NCI-H1048 (cell line): Measurements from ENCODE around the gene HEXD.

Source experiments
- DNase-seq: peaks from one replicate; lab custom pipeline; 2025; lab: John Stamatoyannopoulos, UW

HEXD gene

DNA sequence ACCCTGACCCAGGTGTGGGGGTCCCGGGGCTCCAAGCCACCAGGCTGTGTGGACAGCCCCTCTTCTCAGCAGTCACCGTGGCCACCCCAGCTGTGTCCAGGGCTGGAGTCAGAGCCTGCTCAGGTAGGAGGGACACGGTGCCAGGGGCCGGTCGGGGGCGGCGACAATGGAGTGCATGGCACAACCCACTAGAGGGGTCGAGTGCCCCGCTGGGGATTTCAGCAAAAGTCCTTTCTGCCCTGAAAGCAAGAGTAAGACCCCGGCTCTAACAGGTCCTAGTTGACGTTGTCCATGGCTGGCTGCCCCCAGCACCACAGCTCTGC, 35.3 kb upstream of the HEXD start:
- DNase-seq: no peak

GRCh38 chr17:82383411-82383810, 34.7 kb upstream of the HEXD start:
- DNase-seq: no peak

DNA sequence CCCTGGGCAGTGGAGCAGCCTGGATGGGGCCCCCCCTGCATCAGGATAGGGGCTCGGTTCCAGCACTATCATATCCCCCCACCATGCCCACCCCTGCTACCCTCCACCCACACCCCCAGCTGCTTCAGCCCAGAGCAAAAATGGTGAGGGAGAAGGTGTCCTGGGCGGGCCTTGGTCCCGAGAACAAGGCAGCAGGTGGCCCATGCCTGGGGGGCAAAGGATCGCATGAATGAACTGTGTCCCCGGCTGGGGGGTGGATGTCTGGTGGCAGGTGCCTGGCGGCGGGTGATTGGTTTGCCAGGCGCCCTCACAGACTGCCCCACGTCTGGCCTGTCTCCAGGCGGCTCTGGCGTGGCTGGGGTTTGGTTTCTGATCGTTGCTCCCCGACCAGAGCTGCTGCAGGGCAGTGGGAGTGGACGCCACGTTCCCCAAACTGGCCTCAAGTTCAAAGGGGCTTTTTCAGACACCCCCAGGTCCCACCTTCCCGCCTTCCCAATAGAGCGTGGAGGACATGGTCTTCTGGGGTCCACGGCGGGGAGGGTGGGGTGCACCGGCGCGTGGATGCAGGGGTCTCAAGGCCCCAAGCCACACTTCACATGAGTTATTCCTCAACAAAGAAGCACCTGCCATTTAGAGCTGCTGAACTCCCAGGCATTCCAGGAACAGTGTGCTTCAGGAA, 34.0 kb upstream of the HEXD start:
- DNase-seq: no peak

DNA sequence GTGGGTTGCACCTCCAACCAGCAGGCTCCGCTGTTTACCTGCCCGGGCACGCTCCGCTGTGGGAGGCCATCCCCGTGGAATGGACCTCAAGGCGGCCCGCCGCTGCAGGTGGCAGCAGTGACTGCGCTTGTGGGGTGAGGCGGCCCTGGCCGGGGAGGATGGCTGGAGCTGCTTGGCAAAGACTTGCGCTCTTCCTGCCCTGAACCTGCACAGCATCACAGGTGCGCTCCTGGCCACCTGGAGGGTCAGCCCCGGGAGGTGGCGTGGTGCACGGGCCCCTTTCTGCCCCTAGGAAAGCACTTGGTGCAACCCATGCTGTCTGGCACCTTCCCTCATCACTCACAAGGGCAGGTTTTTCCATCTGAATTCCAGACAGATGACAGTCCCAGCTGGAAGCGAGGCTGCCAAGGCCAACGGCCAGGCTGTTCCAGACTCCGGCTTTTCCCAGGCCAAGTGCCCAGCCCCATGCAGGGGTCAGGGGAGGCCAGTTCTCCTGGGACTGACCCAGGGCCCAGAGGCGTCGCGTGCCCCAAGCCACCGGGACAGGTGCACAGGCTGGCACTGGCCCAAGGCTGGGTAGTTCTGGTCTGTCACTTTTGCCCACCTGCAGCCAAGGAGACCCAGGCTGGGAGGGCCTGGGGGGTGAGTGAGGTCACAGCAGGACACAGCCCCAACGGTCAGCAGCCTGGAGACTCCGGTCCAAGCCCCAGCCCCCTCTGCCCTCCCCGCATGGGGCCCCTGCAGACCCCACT, 33.2 kb upstream of the HEXD start:
- DNase-seq: no peak

GRCh38 chr17:82385559-82386254, 32.4 kb upstream of the HEXD start:
- no peak for DNase-seq

DNA sequence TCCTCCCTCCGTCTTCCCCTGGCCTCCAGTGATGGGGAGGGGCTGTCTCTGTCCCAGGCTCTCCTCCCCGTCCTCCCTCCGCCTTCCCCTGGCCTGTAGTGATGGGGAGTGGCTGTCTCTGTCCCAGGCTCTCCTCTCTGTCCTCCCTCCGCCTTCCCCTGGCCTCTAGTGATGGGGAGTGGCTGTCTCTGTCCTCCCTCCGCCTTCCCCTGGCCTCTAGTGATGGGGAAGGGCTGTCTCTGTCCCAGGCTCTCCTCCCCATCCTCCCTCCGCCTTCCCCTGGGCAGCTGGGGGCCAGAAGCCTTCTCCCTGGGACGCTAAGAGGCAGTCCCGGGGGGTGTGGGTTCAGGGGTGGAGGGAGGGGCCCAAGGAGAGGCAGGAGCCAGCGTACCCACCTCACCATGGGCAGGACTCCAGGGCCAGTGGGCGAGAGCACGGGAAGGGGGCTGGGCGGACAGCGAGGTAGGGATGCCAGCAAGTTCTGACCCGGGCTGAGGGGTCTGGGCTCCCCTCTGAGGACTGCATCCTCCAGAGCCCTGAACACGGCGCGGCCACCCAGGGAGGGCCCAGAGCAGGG, 31.8 kb upstream of the HEXD start:
- DNase-seq: no peak

- DNase-seq: no peak
Observed at GRCh38 chr17:82386881-82387704, 31.1 kb upstream of the HEXD start.

DNA sequence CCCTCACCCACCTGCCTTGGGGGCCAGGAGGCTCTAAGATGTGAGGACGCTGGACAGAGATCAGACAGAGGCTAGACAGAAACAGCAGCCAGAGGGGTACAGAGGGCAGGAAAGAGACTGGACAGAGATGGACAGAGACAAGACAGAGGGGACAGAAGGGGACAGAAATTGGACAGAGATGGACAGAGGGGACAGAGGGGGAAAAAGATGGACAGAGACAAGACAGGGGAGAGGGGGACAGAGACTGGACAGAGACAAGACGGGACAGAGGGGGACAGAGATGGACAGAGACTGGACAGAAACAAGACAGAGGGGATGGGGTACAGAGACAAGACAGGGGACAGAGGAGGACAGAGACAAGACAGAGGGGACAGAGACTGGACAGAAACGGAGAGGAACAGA, 30.4 kb upstream of the HEXD start:
- DNase-seq: no peak

GRCh38 chr17:82388223-82388921, 29.8 kb upstream of the HEXD start:
- no peak for DNase-seq

DNA sequence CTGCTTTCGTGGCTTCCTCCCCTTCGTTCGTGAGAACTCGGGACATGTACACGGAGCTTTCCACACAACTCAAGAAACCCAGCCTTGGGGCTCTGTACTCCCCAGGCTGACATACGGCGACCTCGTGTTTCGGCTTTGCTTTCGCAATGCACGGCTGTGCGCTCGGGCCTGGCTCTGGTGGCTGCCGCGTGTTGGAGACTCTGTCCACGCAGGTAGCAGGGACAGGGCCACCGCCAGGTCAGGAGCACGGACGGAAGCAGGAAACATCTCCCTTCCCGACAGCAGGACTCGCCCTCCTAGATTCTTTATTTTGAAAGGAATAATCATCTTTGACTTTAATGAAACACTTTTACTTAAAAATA, 29.2 kb upstream of the HEXD start:
- DNase-seq: no peak

GRCh38 chr17:82389379-82389778, 28.8 kb upstream of the HEXD start:
- DNase-seq: no peak

- DNase-seq: no peak
Observed at GRCh38 chr17:82390015-82390859, 27.9 kb upstream of the HEXD start.

- no peak for DNase-seq
Observed at GRCh38 chr17:82390860-82391435, 27.2 kb upstream of the HEXD start.

DNA sequence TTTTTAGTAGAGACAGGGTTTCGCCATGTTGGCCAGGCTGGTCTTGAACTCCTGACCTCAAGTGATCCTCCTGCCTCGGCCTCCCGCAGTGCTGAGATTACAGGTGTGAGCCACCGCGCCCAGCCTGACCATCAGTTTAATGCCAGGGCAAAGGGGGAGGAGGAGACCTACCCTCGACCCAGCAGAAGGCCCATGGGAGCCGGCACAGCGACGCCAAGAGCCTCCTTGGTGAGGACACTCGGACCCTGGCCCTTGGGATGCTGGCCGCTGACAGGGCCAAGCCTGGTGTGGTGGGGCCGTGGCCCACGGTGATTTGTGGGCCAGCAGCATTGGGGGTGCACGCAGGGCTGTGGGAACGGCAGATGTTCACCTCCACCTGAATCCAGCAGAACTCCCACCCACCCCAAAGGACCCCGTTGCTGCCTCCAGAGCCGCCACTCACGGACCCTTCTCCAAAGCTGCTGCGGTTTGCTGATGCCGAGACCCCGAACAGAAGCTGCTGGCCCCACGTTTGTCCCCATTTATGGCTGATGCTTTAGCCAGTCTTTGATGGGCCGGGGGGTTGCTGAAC, 26.6 kb upstream of the HEXD start:
- DNase-seq: no peak

DNA sequence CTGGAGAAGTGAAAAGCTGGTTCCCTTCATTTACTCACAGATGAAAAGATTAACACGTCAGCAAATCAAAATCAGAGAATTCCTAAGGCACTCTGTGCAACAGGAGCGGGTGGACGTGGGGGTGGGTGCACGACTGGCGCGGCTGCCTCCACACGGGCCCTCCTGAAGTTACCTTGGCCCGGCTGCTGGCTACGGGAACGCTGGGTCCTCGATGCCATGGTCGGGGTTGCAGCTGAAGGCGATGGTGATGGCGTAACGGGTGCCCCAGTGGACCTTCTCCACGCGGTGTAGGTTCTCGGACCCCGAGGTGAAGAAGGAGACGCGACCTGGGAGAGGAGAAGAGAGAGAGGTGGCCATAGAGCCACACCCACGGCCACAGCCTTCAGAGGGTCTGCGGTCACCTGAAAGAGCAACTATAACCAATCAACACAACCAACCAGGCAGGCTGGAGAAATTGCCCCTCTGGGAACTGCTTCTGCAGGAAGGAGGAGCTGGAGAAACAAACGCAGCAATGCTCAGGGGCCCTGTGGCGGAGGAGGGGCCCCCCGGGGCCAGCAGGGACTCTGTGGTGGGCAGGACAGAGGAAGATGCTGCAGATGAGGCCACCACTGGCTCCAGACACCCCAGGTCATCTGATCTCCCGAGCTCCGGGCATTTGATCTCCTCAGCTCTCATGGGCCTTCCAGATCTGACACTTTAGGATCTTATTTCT, 25.8 kb upstream of the HEXD start:
- DNase-seq: no peak

GRCh38 chr17:82392941-82393340, 25.2 kb upstream of the HEXD start:
- no peak for DNase-seq

DNA sequence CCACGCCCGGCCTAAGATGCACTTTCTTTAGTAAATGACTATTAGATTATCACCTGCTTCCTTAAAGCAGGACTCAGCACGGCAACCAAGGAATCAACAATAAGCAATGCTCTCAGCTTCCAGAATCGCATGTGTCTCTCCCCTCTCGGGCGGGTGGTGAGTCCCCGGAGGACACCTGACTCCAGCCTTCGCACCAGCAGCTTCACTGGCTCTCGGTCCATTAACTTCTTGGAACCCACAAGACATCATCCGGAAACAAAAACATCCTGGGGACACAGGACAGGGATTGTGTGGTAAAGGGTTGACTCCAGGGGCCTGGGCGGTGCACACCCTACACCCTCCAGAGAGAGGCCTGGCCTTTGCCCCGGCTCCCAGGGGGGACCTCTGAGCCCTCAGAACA, 23.9 kb upstream of the HEXD start:
- DNase-seq: no peak

DNA sequence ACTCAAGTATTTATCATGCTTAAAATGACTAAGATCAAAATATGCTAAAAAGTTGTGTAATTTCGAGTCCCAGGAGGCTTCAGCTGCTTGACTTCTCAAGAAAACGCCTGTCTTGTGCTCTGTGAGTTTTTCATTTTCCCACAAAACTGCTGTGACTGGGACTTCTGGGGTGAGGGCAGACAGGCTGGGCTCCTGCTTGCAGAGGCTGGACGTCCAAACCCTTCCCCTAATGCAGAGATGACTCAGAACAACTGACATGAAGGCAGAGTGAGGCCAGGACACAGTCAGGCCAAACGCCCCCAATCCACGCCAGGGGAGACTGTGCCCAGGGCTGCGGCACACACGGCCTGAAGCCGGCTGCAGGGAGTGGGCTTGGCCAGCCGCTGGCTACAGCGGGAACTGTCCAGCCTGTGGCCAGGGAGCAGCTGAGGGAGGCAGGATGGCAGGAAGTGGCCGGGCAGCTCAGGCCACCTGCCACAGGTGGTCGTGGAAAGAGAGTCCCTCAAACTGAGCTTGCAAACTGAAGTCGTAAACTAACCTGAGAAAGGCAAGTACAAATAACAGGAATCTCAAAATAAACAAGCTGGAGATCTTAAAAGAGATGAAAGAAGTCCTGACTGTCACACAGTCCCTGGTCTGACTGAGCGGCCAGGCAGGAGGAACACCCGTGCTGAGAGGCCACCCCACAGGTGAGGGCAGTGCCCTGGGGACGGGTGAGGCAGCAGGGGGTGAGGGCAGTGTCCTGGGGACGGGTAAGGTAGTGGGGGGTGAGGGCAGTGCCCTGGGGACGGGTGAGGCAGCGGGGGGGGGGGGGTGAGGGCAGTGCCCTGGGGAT, 21.3 kb upstream of the HEXD start:
- no peak for DNase-seq
